ENCODE results near the gene ZGRF1.
"Not testable (repeated sequence)": the region's sequence is repeated elsewhere in the genome, so short reads cannot be mapped to it uniquely, and the experiment has no call there.

ZGRF1 gene

GRCh38 chr4:112636688-112637551, at the start of gene ZGRF1, which contains the start of gene LARP7:
Gene ZGRF1, minus strand, starts transcription at chr4:112636909. Its CDS starts 3,733 bp downstream, at chr4:112633176.
Gene LARP7, plus strand, starts transcription at chr4:112637143. Its CDS starts 7,527 bp downstream, at chr4:112644670.
- peak; percentile 99 for DNase-seq

DNA sequence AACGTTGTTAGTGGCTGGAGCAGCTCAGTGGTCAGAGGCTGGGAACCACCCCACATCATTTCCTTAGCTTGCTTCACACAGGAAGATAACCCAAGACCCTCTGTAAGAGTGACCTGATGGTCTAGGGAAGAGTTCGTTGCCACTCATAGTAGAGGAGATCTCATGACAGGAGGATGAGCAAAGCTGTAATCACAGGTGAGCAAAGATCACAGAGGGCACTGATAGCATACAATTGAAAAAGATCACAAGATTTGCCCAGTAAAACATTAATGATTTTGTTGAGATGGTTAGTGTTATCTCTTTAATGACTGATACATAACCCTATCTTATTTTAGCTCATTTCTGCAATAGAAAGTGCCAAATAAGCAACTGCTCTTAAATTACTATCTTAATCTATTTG, 44.3 kb upstream of the ZGRF1 start:
- no peak for DNase-seq

DNA sequence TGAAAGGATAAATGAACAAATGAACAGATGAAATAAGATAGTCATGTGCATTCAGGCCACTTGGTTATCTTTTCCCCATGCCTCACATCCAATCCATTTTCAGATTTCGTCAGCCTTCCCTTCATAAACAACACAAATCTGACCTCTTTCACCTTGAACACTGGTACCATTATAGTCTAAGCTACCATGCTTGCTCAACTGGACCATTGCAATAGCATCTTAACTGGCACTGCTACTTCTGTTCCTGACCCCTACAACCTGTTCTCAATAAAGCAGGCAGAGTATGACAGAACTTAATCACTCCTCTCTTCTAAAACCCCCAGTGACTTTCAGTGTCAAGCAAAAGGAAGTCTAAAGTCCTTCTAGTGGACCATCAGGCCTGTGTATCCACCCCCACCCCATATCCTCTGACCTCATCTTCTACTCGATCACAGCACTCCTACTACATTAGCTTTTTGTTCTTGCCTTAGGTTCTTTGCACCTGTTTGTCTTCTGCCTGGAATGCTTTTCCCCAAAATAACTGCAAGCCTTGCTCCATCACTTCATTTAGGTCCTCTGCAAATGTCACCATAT, 40.9 kb upstream of the ZGRF1 start:
- DNase-seq: no peak

DNA sequence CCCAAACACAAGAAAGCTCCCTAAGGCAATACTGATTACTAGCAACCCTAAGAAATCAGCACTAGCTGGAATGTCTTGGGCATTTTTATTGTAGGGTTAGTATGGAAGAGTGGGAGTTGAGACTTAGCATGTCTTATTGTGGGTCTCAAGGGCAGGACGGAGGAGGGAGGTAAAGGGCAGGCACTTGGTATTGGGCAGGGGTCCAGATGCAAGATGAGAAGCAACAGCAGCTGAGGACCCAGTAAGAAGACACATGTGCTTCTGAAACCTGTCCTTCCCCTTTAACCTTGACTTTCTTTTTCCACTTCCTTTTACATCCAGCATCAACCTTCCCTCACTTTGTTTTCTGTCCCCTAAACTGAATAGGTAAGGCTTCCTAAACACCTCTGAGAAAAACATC, 37.7 kb upstream of the ZGRF1 start:
- DNase-seq: no peak

DNA sequence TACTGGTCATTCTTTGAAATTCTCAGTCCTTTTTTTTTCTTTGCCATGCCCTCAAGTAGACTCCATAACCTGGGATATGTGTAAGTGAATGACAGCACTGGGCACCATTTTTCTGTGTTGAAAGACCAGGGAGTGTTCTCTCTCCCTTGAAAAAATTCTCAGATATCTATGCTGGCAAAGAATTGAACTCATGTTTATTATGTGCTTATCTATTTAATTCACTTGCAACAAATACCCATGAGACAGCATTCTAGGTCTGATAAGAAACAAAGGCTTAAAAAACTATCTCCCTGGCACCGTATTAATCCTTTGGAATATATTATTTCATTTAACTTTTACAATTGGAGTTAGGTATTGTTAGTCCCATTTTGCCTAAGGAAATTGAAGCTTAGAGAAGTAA, 37.0 kb upstream of the ZGRF1 start:
- DNase-seq: no peak

- DNase-seq: no peak
These were observed 36.4 kb upstream of the ZGRF1 start for GRCh38 chr4:112673076-112673475.

- no peak for DNase-seq
These were observed 31.4 kb upstream of the ZGRF1 start for GRCh38 chr4:112668131-112668530.

GRCh38 chr4:112664611-112665010, 27.9 kb upstream of the ZGRF1 start:
- no peak for DNase-seq

- not testable (repeated sequence) for DNase-seq
These were observed 19.4 kb upstream of the ZGRF1 start for GRCh38 chr4:112656115-112656514.

- no peak for DNase-seq
These were observed 18.6 kb upstream of the ZGRF1 start for GRCh38 chr4:112655270-112655669.

DNA sequence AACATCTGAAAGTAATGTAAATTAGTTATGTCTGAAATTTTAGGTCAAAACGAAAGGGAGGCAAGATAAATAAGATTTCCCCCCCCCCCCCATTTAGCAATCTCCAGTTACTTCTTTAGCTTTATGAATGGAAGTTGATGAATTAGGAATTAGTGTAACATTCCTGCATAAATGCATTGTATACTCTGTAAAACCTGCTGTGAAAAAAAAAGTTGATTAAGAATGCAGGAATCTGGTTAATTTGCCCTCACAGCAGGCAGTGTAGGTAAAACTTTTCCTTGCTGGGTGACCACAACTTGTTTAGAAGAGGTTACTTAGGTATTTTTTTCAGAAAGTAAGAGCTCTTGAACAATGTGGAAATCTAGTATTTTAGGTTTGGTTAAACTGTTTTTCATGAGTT, 15.5 kb upstream of the ZGRF1 start:
- no peak for DNase-seq

- no peak for DNase-seq
These were observed 14.9 kb upstream of the ZGRF1 start for GRCh38 chr4:112651641-112652040.

DNA sequence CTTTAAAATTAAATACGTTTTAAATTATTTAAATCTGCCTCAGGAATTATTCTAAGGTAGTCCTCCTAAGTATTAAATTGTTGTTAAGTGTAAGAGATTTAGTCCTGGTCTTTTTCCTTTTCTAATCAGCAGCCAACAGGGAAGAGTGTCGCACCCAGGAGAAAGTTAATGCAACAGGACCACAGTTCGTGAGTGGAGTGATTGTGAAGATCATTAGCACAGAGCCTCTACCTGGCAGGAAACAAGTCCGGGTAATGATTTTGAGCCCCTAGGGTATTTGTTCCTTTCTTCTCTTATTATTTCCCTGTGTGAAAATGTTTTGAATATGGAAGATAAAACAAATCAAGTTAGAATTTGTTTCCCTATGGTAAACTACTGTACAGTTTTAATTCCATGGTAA, 13.6 kb upstream of the ZGRF1 start:
- DNase-seq: no peak

- DNase-seq: no peak
These were observed 12.3 kb upstream of the ZGRF1 start for GRCh38 chr4:112649055-112649408.

- no peak for DNase-seq
These were observed 11.8 kb upstream of the ZGRF1 start for GRCh38 chr4:112648263-112649054.

DNA sequence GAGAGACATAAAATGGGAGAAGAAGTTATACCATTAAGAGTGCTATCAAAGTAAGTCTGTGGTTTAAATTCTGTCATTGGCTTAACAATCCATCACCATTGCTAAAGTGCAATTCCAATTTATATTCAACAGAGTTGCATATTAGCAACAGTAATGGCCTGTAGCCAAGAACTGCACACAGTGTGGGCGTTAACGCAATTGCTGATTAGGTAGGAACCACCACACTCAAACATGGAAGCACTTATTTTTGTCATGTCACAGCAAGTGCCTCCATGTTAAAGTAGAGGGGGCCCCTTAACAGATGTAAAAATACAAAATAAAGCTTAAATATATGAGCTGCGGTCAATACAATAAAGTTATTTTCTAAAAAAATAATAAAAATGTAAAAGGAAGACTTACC, 11.1 kb upstream of the ZGRF1 start:
- DNase-seq: no peak

DNA sequence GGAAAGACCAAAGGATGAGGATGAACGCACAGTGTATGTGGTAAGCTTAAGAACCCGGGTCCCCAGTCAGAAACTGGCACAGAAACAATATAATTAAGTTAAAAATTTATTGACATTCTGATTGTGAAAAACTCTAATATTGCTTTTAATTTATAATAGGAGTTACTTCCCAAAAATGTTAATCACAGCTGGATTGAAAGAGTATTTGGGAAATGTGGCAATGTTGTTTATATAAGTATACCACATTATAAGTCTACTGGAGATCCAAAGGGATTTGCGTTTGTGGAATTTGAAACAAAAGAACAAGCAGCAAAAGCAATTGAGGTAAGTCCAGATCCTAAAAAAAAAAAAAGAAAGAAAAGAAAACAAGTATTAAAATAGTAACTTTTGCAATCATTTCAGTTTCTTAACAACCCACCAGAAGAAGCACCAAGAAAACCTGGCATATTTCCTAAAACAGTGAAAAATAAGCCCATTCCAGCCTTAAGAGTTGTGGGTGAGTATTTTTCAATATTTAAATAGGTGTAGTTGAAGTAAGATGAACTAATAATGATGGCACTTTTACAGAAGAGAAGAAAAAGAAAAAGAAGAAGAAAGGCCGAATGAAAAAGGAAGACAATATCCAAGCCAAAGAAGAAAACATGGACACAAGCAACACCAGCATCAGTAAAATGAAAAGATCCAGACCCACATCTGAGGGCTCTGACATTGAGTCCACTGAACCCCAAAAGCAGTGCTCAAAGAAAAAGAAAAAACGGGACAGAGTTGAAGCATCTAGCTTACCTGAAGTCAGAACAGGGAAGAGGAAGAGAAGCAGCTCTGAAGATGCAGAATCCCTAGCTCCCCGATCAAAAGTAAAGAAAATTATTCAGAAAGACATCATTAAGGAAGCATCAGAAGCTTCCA, 10.2 kb upstream of the ZGRF1 start:
- DNase-seq: no peak

DNA sequence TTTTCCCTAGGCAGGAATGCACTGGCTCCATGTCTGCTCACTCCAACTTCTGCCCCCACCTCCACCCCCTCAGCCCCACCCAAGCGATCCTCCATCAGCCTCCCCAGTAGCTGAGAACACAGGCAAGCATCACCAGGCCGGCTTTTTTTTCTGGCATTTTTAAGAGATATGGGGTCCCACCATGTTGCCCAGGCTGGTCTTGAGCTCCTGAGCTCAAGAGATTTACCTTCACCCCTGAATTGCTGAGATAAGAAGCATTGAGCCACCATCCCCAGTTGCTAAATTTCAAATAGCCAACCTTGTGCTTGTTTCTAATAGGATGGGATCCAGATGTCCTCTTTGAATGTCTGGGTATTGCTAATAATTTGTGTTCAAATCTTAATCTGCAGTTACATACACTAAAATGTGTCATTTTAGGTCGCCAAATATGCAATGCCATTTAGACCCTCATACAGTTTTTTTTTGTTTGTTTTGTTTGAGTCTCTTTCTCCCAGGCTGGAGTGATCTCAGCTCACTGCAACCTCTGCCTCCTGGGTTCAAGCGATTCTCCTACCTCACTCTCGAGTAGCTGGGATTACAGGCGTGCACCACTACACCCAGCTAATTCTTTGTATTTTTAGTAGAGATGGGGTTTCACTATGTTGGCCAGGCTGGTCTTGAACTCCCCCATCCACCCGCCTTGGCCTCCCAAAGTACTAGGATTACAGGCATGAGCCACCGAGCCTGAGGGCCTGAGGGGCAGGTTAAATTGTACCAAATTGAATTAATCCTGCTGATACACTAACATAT, 9.0 kb upstream of the ZGRF1 start:
- DNase-seq: no peak

GRCh38 chr4:112644595-112645535, 8.2 kb upstream of the ZGRF1 start:
- not testable (repeated sequence) for DNase-seq

DNA sequence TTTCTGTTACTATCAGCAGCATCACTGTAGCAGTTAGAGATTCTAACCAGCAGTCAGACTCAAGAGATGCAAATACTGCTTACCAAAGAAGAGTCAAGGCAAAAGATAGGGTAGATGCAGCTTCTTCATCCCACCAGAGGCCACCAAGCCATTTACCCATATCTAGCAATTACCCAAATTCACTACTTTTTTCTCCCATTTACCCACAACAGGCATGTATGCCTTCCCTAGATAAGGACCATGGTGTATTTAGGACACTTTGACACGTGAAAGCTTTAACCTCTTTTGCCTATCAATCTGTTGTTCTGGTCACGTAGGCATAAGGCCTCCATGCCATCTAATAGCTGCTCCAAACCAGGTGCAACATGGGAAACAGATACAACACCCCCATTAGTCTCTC, 5.8 kb upstream of the ZGRF1 start:
- DNase-seq: no peak

- DNase-seq: no peak
These were observed 800 bp upstream of the ZGRF1 start for GRCh38 chr4:112637552-112637866.

All from amniotic stem cell (primary cell).